Stimulated activated CD4-positive, alpha-beta T cell treated with anti-CD3 and anti-CD28 coated beads, Interleukin-2, amount 100 ng/mL, for 48 hours (primary cell): ENCODE measurements around the gene CABCOCO1.

Experiments
- DNase-seq, 2 donors: peaks; one replicate each; pipeline ENCODE4 v3.0.0-alpha.2; 2020

The CABCOCO1 gene, protein sequence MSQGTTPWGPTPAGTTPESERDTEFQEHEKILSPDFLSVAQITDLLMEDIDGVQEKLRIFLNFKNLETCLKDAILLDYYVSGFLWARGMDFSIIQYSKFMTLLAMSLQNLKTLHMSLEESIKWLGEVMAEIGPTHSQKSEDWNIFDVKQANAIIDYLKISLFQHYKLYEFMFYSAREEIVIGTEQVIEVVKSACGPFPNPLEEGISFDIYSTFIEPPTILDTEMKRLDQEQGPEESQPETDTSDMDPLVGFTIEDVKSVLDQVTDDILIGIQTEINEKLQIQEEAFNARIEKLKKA

DNA sequence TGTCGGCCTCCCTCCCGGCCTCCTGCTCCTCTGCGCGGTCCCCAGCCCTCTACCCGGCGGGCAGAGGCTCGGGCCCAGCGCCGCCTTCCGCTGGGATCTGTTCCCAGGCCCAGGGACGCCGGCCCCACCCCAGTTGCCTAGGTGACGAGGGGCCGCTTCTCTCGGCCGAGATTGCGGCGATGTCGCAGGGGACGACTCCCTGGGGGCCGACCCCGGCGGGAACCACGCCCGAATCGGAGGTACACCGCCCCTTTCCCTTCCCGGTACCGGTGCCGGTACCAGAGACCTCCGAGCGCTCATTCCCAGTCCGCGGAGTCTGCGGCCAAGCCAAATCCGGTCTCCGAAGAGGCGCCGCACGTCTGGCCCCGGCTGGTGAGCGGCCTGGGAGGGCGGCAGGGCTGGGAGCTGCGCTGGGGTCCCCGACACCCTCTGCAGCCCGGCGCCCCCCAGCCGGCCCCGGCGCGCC is at the start of gene CABCOCO1:
TSS of gene CABCOCO1 (plus strand) at position 136 of the 466 bp plus-strand sequence. CDS start at position 180, 44 bp downstream.
- DNase-seq: no peak

DNA sequence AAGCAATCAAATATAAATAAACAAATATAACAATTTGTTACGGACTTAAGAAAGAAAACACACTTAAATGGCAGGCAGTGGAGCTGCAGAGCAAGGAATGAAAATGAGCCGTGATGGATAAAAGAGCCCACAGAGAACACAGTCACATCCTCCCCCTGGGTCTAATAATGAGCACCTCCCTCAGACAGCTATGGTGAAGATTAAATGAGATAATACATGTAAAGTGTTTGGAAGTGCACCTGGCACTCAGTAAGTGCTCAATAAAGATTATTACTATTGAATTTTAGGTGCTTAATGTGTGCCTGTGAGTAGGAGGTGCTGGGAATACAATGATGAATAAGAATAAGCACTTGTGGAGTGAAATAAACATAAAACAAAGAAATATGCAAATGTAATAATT is 49.1 kb upstream of the CABCOCO1 start:
- DNase-seq: no peak

DNA sequence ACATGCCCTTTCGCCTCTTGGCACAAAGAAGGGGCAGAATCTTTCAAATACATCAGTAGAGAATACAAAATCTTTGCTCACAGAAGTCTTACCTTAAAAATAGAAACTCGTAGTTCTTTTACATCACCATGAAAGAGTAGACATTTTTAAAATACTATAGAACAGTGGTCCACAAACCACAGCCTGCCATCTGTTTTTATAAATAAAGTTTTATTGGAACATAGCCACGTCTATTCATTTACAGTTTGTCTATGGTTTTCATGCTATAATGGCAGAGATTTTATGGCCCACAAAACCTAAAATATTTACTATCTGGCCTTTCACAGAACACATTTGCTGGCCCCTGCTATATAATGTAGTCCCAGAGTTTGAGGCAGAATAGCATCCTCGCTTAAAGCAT is 46.1 kb upstream of the CABCOCO1 start:
- DNase-seq: no peak

DNA sequence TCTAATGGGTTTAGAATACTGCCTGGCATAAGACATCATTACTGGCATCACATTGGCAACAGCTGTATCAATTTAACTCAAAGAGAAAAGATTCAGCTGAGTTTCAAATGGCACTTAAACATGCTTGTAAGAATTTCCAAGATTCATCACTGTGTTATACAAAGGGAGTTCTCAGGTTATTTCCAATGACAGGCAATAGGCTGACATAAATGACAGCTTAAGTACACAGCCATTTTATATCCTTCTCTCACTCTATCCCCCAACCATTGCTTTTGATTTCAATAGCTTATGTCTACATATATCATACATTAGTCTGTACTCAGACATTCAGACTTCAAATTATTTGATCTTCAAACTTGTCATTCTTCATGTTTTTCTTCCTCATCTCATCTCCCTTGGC is 45.5 kb upstream of the CABCOCO1 start:
- DNase-seq: no peak

DNA sequence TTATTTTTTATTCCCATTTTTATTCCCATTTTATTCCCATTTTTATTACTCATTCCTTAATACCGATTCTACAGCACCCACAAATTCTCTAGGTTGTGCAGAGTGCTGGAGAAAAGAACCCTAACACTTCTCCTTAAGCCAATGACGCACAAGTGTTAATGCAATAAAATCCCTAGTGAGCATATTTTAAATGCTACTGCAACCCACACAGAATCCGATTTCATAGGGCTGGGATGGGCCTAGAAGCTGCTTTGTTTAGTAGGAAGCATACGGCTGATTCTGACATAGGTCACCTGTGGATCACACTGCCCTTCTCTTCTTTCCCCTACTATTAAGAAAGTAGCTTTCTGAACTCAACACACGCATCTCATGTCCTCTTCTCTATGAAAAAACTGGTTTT is 45.1 kb upstream of the CABCOCO1 start:
- no peak for DNase-seq

DNA sequence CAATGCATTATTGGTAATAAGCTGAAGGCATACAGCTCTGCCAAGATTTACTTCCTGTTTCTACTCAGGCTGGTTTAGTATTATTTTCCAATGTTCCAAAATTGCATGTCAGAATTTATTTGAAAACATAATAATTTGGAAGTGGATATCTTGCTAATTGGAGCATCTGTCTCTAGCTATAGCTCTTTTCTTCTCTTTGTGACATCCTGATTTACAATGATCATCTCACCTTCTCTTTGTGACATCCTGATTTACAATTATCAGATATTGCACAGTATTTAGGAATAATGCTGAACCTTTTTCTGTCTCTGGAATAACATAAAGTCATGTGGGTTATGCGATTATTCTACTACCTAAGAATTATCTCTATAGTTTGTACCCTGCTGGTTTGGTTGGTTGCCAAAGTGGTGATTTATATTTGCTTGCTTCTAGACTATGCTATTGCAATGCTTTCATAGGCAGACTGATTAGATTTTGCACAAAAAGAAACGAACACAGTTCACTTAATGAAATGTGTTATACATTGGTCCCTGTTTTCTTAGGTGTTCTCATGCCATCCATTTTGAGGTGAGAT is 44.3 kb upstream of the CABCOCO1 start:
- no peak for DNase-seq

DNA sequence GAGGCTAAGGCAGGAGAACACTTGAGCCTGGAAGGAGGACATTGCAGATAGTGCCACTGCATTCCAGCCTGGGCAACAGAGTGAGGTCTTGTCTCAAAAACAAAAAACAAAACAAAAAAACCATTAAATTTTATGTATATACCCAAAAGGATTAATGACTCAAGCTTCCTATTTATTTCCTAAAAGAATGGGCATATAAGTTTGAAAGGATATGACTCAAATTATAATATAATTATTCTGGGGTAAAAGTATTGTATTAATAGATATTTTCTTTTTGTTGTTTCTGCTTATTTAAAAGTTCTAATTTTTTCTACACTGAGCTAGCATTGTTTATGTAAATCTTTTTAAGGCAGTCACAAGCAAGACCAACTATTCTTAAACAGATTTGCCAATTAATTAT is 42.2 kb upstream of the CABCOCO1 start:
- no peak for DNase-seq

DNA sequence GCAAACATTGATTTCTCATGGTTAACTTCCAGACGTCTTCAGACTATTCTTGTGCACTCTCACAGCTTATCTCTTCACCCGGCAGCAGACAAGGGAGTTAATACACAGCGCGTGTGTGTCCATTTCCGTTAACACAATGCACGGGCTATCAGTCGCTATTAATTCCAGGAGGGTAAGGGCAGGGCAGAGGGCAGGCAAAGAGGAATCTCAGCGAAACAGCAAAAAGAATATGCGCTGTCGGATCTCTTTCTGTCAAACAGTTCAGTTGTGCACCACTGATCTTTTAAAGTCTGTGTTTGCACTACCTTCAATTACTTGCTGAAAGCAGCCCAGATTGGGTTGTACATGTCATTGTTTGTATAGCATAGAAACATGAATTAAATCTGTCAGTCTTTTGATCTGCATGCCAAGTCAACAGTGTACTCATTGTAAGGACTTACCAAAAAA is 41.1 kb upstream of the CABCOCO1 start:
- no peak for DNase-seq

DNA sequence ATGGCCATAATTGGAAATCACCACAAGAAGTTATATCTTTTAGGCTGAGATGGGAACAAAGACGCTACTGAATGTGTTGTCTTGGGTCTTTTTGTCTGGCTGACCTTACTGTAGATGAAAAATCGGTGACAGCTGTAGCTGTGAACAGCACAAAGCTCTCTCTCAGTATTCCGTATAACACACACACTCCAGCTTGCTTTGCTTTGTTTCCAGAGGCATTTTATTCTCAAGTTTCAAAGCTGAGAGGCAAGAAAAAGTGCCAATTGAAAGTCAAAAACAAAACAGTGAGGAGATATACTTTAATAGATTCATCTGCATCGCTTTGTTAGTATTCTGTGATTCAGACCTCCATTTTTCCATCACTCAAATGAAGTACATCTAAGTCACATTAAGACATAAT is 39.6 kb upstream of the CABCOCO1 start:
- no peak for DNase-seq

DNA sequence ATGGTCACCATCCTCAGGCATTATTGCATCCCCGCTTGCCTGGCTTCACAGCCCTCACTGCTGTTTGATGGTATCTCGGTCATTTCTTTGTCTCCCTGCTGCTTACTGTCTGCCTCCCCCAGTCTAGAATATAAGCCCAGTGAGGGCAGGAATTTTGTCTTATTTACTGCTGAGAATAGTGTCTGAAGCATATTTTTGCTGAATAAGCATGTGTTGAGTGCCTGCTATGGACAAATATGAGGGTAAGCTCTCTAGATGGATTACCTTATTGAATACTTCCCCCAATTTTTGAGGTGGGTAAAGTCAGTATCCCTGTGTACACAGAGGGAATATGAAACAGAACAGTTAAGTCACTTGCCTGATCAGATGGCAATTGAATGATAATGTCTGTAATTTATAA is 36.5 kb upstream of the CABCOCO1 start:
- no peak for DNase-seq

DNA sequence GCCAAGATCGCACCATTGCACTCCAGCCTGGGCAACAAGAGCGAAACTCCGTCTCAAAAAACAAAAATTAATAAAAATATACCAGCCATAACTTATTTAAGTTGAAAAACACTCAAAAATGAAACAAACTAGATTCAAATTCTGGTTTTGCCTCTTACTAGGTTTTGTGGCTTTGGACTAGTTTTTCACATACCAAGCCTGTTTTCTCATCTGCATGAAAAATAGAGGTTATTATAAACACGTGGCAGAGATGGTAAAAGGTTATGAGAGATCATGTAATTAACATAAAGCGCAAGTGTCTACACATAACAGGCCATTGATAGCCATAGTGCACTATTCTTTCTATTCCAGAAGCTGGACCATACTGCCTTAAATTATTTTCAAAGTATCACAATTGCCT is 35.5 kb upstream of the CABCOCO1 start:
- DNase-seq: no peak

DNA sequence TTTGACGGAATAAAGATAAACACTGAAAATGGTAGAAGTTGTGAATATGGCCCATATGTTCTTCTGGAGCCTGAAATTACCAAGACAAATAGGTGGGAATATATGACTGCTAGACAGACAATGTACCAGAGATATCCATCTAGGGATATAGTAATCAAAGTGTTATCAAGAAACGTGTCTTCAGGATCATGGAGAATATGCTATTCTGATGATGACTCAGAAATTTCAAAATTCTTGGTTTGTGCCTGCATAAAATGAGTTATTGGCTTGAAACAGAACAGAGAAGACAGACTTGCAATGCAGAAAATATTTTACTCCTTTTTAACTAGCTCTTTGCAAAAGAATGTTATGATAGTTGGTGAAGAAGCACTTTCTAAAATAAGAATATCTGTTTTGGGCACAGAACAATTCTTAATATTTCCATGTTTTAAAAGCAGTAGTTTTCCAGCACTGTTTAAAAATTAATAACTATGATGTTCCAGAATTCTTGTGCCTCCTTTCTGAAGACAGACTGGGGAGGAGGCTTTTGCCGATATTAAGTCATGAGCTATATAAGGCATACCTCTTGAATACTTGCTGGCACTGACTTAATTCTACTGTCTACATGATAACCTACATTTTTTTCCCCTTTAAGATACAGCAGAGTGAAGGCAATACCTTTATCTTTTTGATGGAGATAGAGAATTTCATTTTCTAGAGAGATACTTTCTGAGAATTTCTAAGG is 34.4 kb upstream of the CABCOCO1 start:
- DNase-seq: no peak

DNA sequence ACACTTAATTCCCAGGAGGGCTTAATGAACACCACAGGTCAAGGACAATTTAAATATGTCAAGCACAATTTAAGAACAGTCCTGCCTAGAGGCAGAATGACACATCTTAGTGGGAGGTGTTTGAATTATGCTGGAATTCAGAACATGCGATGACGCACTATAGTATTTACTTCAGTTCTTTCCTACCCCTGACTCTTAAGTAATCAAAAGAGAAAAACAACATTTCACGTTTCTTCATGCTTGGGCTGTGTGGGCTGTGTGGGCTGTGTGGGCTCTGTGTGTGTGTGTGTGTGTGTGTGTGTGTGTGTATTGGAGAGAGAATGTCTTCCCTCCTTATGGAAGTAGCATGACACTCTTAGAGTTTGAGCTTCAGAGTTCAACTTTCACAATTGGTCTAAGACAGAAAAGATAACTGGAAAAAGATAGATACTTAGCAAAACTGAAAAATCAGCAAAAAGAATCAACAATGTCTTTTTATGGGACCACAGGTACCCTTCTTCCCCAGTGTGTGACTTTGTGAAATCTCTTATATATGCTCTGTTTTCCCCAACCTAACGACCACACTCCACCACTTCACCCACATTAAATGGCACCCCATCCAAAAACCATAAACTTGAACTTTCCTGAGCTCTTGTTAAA is 33.7 kb upstream of the CABCOCO1 start:
- no peak for DNase-seq

DNA sequence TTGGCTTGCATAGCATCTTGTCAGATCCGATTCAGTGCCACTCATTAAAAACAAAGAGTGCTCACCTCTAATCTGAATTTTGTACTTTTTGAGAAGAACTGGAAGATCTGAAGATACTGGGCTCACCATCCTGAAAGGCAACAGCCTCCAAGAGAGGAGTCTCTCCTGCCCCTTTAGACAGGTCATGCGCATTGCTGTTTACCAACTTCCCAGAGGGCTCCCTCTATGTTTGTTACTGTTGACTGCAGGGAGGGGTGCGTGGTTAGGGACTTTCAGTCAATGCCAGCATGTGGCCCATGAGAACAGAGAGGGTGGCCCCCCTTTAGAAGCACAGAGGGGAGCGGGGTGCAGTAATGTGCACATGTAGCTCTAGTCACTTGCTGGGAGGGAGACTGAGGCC is 33.2 kb upstream of the CABCOCO1 start:
- DNase-seq: no peak

DNA sequence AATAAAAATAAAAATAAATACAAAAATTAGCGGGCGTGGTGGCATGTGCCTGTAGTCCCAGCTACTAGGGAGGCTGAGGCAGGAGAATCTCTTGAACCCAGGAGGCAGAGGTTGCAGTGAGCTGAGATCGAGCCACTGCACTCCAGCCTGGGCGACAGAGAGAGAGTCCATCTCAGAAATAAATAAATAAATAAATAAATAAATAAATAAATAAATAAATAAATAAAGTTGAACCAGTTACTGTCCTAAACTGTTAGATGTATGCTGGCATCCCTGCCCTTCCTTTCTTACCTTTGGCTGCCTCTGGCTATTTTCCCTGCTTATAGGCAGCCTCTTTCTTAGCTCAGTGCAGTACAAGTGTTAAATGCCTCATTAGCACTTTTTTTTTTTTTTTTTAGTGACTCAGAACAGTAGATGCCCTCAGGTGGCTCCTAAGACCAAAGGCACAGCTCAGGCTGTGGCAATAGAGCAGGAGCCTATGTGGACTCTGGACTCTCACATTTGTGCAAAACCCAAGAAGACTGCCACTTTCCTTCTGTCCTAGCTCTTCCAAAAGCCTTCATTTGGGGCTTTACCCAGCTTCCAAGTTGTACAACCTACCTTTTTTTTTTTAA is 30.6 kb upstream of the CABCOCO1 start:
- DNase-seq: no peak

DNA sequence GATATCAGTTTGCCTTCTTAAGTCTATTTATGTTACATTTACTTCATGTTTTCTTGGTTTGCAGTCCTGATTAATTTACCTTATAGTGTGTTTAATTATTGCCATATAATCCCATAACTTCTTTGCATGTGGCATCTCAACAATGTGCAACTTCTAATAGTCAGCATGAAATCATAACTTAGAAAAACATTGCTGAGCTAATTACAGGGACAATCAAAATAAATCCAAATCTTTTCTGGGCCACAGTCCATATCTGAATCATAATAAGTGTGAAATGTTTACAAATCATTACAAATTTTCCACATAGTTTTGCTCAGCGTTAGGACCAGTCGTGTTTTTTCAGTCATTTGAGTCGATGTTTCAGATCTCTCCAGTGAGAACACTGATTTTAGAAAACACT is 29.1 kb upstream of the CABCOCO1 start:
- DNase-seq: no peak

DNA sequence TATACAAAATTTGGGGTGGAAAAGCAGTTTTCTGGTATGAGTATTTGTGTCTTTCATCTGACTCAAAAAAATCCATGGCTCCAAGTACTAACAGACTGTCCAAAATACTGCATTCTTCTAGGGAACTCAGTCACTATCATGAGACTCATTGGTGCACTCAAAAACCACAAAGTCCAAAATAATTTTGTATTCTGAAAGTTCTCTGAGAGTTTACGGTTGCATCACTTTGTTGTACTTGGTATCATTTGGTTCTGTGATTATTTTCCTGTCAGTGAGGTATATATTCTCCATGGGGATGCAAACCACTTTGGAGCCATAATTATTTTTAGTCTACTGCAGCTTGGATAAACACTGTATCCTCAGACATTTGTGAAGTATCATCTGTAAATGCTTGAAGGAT is 28.0 kb upstream of the CABCOCO1 start:
- no peak for DNase-seq

DNA sequence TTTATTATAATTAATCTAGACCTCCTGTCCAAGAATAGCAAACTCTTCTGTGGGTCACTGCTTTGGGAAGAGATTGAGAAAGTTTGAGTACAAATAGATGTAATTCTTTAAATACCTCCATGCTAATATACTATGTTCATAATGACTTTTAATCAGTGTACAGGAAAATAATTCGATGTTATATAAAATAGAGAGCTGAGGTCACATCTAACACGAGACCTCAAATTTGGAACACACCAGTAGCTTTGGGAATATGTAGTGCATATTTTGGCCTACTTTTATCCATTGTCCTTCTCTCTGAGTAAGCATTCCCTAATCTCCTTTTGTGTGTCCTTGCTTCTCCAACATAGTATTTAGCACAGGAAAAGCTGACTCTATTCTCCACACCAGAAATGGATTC is 27.3 kb upstream of the CABCOCO1 start:
- DNase-seq: no peak

DNA sequence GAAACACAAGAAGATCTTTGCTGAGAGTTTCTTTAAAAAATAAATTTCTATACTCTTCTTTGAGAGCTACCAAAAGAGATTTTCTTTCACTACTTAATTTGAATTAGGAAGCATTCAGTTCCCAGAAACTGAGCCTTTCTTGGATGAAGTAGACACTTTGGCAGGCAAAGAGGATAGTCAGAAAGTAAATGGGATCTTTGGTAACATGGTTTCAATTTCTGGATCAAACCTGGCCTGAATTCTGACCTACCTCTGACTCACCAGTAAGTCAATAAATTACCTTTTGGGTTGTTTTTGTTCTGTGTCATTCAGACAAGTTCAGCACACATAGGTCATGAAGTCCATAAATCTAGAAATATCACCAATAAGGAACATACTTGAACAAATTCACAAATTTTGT is 26.8 kb upstream of the CABCOCO1 start:
- DNase-seq: no peak

DNA sequence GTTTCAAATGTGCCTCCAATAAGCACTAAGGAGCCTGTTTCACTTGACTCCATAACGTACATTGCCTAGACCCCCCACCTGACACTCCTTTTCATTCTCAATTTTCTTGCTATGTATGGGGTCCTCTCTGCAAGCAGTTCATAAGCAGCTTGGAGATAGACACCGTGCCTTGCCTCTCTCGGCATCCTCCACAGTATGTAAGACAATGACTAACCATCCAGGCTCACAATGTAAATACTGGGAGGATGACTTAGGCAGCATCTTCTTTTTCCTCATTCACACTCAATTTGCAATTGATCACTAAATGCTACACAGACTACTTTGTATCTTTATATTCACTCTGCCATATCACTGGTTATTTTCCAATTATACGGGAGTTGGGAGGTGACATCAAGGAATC is 22.8 kb upstream of the CABCOCO1 start:
- no peak for DNase-seq

DNA sequence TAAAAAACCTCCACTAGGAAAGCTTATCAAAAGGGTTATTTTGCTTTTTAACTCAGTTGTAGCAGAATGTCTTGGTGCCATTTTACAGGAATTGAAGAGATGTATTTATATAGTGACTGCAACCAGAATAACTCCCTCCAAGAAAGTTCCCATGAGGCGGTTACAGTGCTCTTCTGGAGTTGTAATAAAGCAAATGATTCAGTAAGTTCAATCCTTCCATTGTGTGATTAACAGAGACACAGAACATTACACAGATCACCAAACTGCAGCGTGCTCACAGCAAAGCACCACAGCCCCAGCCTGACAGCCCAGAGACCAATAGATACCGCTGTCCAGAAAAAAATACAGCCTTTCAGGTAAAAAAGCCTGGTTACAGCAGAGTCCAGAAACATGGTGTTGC is 21.9 kb upstream of the CABCOCO1 start:
- no peak for DNase-seq

DNA sequence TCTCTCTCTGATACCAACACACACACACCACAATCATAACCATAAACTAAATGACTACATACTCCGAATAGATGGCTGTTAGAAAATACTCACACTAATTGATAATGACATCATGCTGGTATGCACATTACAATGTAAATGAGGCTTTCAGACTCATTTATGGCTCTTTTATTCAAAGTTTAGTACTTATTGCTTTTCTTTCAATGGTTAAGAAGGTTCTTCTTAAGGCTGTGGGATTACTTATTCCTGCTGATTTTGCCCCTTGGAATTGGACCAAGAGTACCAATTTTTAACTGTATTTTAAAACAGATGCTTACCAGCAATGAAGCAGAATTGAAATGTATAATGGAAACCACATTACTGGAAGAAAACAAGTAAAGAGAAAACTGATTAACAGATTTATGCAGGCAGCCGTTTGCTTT is 20.6 kb upstream of the CABCOCO1 start:
- no peak for DNase-seq

DNA sequence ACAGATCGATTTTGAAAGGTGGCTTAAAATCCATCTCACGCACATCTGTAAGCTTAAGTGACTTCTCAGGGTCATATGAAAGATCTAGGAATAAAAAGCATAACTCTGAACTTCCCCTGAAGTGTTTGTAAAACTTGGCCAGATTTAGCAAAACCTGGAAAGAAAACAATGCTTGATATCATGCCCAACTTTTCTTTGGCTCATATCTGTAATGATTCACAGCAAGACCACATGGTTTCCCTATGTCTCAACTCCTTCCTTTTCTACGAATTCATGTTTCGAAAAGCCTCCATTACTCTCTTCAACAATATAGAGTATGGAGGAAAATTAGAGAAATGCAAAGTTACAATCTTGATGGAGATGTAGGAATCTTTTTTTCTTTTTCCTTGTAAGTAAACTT is 20.1 kb upstream of the CABCOCO1 start:
- no peak for DNase-seq
